Measurements from ENCODE around the gene FNBP1. TPM values are rescaled to one million over a fixed set of nuclear protein-coding genes. Genes with fewer than 3 reads are reported as not detected.
A peak's percentile ranks its signal among the peaks of the same experiment; 100 is the strongest.
"Not testable (repeated sequence)": the region's sequence is repeated elsewhere in the genome, so short reads cannot be mapped to it uniquely, and the experiment has no call there.

Gene FNBP1
- total RNA-seq, 3 donors from 2014 or later, result 40.9 to 176 (median 42.0) TPM

GRCh38 chr9:129946246-129946995 lies 96.6 kb downstream of the FNBP1 start:
- H3K36me3 ChIP-seq (ENCODE audit: low read depth), result no peaks in the 10 kb centered on the region
- H3K4me3 ChIP-seq, result no peak overlapping the region
- DNase-seq (no peak), ATAC-seq (no peak)
- intact Hi-C loops (cut with DNase I, micrococcal nuclease), result no loop called here
- H3K4me1 ChIP-seq (ENCODE audit: low read depth), result peaks cover 8% of the 10 kb centered on the region
- H3K9me3 ChIP-seq, result peaks cover 9% of the 10 kb centered on the region
- no peak for TF ChIP-seq CTCF (IDR thresholded peaks at IDR 0.05)

- H3K9me3 ChIP-seq, result peaks cover 9% of the 10 kb centered on the region
- peak; percentile 53 for ATAC-seq
- no peak for TF ChIP-seq CTCF (IDR thresholded peaks at IDR 0.05)
- no peak for DNase-seq
- peaks cover 8% of the 10 kb centered on the region for H3K4me1 ChIP-seq (ENCODE audit: low read depth)
- H3K36me3 ChIP-seq (ENCODE audit: low read depth), result no peaks in the 10 kb centered on the region
- intact Hi-C loops (cut with DNase I, micrococcal nuclease), result no loop called here
- H3K4me3 ChIP-seq, result no peak overlapping the region
Measured at GRCh38 chr9:129945314-129945713, 97.7 kb downstream of the FNBP1 start.

- peaks cover 9% of the 10 kb centered on the region for H3K9me3 ChIP-seq
- peaks cover 8% of the 10 kb centered on the region for H3K4me1 ChIP-seq (ENCODE audit: low read depth)
- DNase-seq (peak in 1 of 3 donors; percentile 32), ATAC-seq (peak; percentile 86)
- intact Hi-C loops (cut with DNase I, micrococcal nuclease), result no loop called here
- no peaks in the 10 kb centered on the region for H3K36me3 ChIP-seq (ENCODE audit: low read depth)
- no peak overlapping the region for H3K4me3 ChIP-seq
- TF ChIP-seq CTCF (IDR thresholded peaks at IDR 0.05), result no peak
Measured at GRCh38 chr9:129944506-129945116, 98.4 kb downstream of the FNBP1 start.

GRCh38 chr9:129939431-129939830 lies 103.6 kb downstream of the FNBP1 start:
- DNase-seq (no peak), ATAC-seq (no peak)
- H3K9me3 ChIP-seq, result peaks cover 9% of the 10 kb centered on the region
- intact Hi-C loops (cut with DNase I, micrococcal nuclease), result no loop called here
- H3K4me3 ChIP-seq, result no peak overlapping the region
- H3K36me3 ChIP-seq (ENCODE audit: low read depth), result no peaks in the 10 kb centered on the region
- TF ChIP-seq CTCF (IDR thresholded peaks at IDR 0.05), result no peak
- H3K4me1 ChIP-seq (ENCODE audit: low read depth), result peaks cover 6% of the 10 kb centered on the region

GRCh38 chr9:129938291-129938979 lies 104.6 kb downstream of the FNBP1 start:
- intact Hi-C loops (cut with DNase I, micrococcal nuclease), result no loop called here
- no peak overlapping the region for H3K4me3 ChIP-seq
- no peak for TF ChIP-seq CTCF (IDR thresholded peaks at IDR 0.05)
- DNase-seq (no peak), ATAC-seq (no peak)
- H3K9me3 ChIP-seq, result peaks cover 9% of the 10 kb centered on the region
- no peaks in the 10 kb centered on the region for H3K36me3 ChIP-seq (ENCODE audit: low read depth)
- peaks cover 9% of the 10 kb centered on the region for H3K4me1 ChIP-seq (ENCODE audit: low read depth)

GRCh38 chr9:129937879-129938278 lies 105.1 kb downstream of the FNBP1 start:
- ATAC-seq; H3K4me1 ChIP-seq (ENCODE audit: low read depth); H3K9me3 ChIP-seq; DNase-seq; H3K4me3 ChIP-seq; H3K36me3 ChIP-seq (ENCODE audit: low read depth); intact Hi-C loops (cut with DNase I, micrococcal nuclease): not testable (repeated sequence)
